Measurements from ENCODE around the gene TMEM207. TPM values are rescaled to one million over a fixed set of nuclear protein-coding genes. Genes with fewer than 3 reads are reported as not detected.

TMEM207 gene
- total and polyA plus RNA-seq, 2 of the 13 experiments (the other 11 are each of a cell fraction or from before 2014, with no cell fraction given) = not detected

DNA sequence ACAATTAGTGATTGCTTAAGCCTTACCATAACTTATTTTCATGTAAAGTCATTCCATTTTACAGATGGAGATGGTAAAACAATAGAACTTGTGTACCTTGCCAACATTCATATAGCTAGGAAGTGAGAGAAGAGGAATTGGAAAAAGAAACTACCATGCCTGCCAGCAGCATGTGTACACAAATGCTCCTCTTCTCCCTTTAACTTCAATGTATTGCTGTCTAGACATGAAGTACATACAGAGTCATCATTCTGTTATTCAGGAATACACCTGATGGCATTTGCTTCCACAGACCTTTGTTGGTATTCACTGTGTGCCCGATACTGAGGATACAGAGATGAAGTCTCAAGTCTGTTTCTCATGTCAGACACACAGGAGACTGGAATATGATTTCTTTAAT lies 7.1 kb upstream of the TMEM207 start:
- ChIA-PET CTCF (ENCODE audit: low intra/inter-chr PET ratio, low total read pairs) (no interaction called here), POLR2A (no interaction called here)
- Histone ChIP-seq H3K36me3 (replicated peaks in 1 of 2; ENCODE audit: control insufficient read depth in 1 of 2, insufficient read depth in 2 of 2, low read length in 2 of 2) (no peaks in the 10 kb centered on the region), H3K9me3 (ENCODE audit: low read length) (no peaks in the 10 kb centered on the region), H3K4me2 (ENCODE audit: low read depth, low read length) (no peak overlapping the region), H3K9ac (ENCODE audit: insufficient read depth, low read depth, low read length) (no peak overlapping the region), H3K27ac (ENCODE audit: extremely low read length, insufficient read depth, low read length) (no peak overlapping the region), H4K20me1 (ENCODE audit: insufficient read depth, low read length) (no peaks in the 10 kb centered on the region), H3K79me2 (ENCODE audit: insufficient read depth, low read length) (no peaks in the 10 kb centered on the region), H3K4me1 (ENCODE audit: insufficient read depth, low read length) (no peaks in the 10 kb centered on the region), H3K27me3 (ENCODE audit: control insufficient read depth in 1 of 2, insufficient read depth in 2 of 2, low read length in 2 of 2) (no peaks in the 10 kb centered on the region), H3K4me3 (replicated peaks in 1 of 3; ENCODE audit: insufficient read depth in 1 of 3, low read depth in 2 of 3, low read length in 3 of 3) (no peak overlapping the region), H2AFZ (ENCODE audit: low read length) (no peak overlapping the region)
- WGBS (ENCODE audit: low lambda C conversion rate) = 45% methylated on average over 1 of the region's 1 CpG
- TF ChIP-seq, protein P1, sequence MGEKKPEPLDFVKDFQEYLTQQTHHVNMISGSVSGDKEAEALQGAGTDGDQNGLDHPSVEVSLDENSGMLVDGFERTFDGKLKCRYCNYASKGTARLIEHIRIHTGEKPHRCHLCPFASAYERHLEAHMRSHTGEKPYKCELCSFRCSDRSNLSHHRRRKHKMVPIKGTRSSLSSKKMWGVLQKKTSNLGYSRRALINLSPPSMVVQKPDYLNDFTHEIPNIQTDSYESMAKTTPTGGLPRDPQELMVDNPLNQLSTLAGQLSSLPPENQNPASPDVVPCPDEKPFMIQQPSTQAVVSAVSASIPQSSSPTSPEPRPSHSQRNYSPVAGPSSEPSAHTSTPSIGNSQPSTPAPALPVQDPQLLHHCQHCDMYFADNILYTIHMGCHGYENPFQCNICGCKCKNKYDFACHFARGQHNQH (CRISPR knock-in tag; IDR thresholded peaks at IDR 0.05) = no peak
- TF ChIP-seq KDM5A (IDR thresholded peaks at IDR 0.05; ENCODE audit: borderline replicate concordance, low read length) (no peak), FOXM1 (CRISPR knock-in tag; IDR thresholded peaks at IDR 0.05) (no peak), ZBTB8A (CRISPR knock-in tag; IDR thresholded peaks at IDR 0.05; ENCODE audit: borderline replicate concordance, low read depth) (no peak), ATF1 (CRISPR knock-in tag; IDR thresholded peaks at IDR 0.05) (no peak), ISX (CRISPR knock-in tag; conservative IDR thresholded peaks at IDR 0.05) (no peak), NFE2 (CRISPR knock-in tag; IDR thresholded peaks at IDR 0.05) (no peak), MYC (CRISPR knock-in tag; IDR thresholded peaks at IDR 0.05; ENCODE audit: borderline replicate concordance) (no peak), ZNF567 (CRISPR knock-in tag; IDR thresholded peaks at IDR 0.05; ENCODE audit: borderline replicate concordance) (no peak), SP1 (IDR thresholded peaks at IDR 0.05) (no peak), SP1 (CRISPR knock-in tag; IDR thresholded peaks at IDR 0.05) (no peak), ZSCAN12 (CRISPR knock-in tag; IDR thresholded peaks at IDR 0.05) (no peak), MZF1 (CRISPR knock-in tag; IDR thresholded peaks at IDR 0.05; ENCODE audit: borderline replicate concordance) (no peak), ZNF12 (CRISPR knock-in tag; IDR thresholded peaks at IDR 0.05) (no peak), SMAD1 (CRISPR knock-in tag; IDR thresholded peaks at IDR 0.05; ENCODE audit: borderline replicate concordance, low read depth) (no peak)
- TF ChIP-seq, protein P2, sequence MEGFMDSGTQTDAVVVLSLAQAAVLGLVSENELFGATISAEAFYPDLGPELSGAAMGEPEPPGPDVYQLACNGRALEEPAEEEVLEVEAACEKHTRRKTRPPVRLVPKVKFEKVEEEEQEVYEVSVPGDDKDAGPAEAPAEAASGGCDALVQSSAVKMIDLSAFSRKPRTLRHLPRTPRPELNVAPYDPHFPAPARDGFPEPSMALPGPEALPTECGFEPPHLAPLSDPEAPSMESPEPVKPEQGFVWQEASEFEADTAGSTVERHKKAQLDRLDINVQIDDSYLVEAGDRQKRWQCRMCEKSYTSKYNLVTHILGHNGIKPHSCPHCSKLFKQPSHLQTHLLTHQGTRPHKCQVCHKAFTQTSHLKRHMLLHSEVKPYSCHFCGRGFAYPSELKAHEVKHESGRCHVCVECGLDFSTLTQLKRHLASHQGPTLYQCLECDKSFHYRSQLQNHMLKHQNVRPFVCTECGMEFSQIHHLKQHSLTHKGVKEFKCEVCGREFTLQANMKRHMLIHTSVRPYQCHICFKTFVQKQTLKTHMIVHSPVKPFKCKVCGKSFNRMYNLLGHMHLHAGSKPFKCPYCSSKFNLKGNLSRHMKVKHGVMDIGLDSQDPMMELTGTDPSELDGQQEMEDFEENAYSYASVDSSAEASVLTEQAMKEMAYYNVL (CRISPR knock-in tag; IDR thresholded peaks at IDR 0.05; ENCODE audit: borderline replicate concordance) = no peak
- intact Hi-C loops (cut with micrococcal nuclease; ENCODE audit: unreplicated experiment) = no loop called here
- no peak for DNase-seq (ENCODE audit: low spot score)
- ATAC-seq = no peak
- no TSS peak for BruUV-seq (replicated peaks)
- in situ Hi-C loops (cut with HindIII; ENCODE audit: extremely low pct_ligation_motif_present, low pct_unique_long_range_greater_than_20kb) = no loop called here
- FAIRE-seq = no peak
